OCI-LY3 (cell line): ENCODE results near the gene BATF.

ENCODE experiments used
- CTCF ChIP-seq: fragments of 200-600, 300-600 bp; sonication (generic); IDR thresholded peaks from 2 replicates; pipeline ENCODE4 v1.5.1; 2014; ENCODE audit warnings: antibody characterized with exemption, low read length, low read depth
- EZH2phosphoT487 ChIP-seq: fragments of 200-600 bp; shearing (Covaris generic); IDR thresholded peaks from 2 replicates; pipeline ENCODE4 v1.6.1; 2018; ENCODE audit warnings: antibody characterized with exemption, mixed run types, low read depth

GRCh38 chr14:75551021-75551420, 28.8 kb downstream of the BATF start:
- no peak for TF ChIP-seq EZH2phosphoT487
- no peak for TF ChIP-seq CTCF
